Tibial artery (tissue), 4 donors: ENCODE results near the gene SLC24A4.

Experiments used
- DNase-seq, 2 donors: peaks; one replicate each; pipeline ENCODE4 v3.0.0-alpha.2; 2019
- H3K27ac ChIP-seq, 2 donors: fragments of 200-600 bp; sonication (generic) in 1 of 2; 1 replicate in 1 of 2; 2 replicates in 1 of 2; pipeline ENCODE4 v1.5.1; 2018 to 2019; ENCODE audit warnings: mild to moderate bottlenecking in 1 of 2
- H3K27me3 ChIP-seq, 2 donors: fragments of 200-600 bp; sonication (generic) in 1 of 2; one replicate each; pipeline versions ENCODE4 v1.5.1 to v1.6.0; 2016 to 2019
- H3K36me3 ChIP-seq, 3 donors: fragments of 200-600 bp; sonication (generic) in 2 of 3; one replicate each; pipeline ENCODE4 v1.5.1; 2016 to 2019; ENCODE audit warnings: mild to moderate bottlenecking in 2 of 3
- H3K4me1 ChIP-seq, 4 donors: fragments of 200-600 bp; sonication (generic) in 2 of 4; 1 replicate in 3 of 4; 2 replicates in 1 of 4; pipeline ENCODE4 v1.5.1; 2016 to 2019
- H3K4me3 ChIP-seq, 2 donors: fragments of 200-600 bp; sonication (generic) in 1 of 2; 1 replicate in 1 of 2; 2 replicates in 1 of 2; pipeline ENCODE4 v1.5.1; 2018 to 2019; ENCODE audit warnings: mild to moderate bottlenecking in 2 of 2
- H3K9me3 ChIP-seq, 3 donors: fragments of 200-600 bp; sonication (generic) in 1 of 3; one replicate each; pipeline ENCODE4 v1.5.1; 2016 to 2019
- CTCF ChIP-seq, 2 experiments: fragments of 200-600 bp in 1 of 2; fragments of 450-650 bp in 1 of 2; IDR thresholded peaks; one replicate each; pipeline ENCODE4 v1.5.1; 2017 to 2019; ENCODE audit warnings: antibody characterized with exemption in 2 of 2, mild to moderate bottlenecking in 1 of 2, moderate library complexity in 1 of 2
- intact Hi-C: fragments of 100-400 bp; cut with DNase I; formaldehyde crosslinking; loops from one replicate; pipeline ENCODE4 v1.15.0; 2023; ENCODE audit warnings: low total_unique reads

SLC24A4 gene

GRCh38 chr14:92459030-92459949, 136.3 kb downstream of the SLC24A4 start:
- H3K36me3 ChIP-seq: no peaks in the 10 kb centered on the region
- no peak for DNase-seq
- no peak for TF ChIP-seq CTCF (IDR thresholded peaks at IDR 0.05)
- H3K27me3 ChIP-seq: no peaks in the 10 kb centered on the region
- H3K4me1 ChIP-seq: peaks cover 0 to 20% (median 5%) of the 10 kb centered on the region in 4 donors
- no peak overlapping the region for H3K4me3 ChIP-seq
- no peak overlapping the region for H3K27ac ChIP-seq
- H3K9me3 ChIP-seq: no peaks in the 10 kb centered on the region
- intact Hi-C loops: loop anchor here (10.0 kb wide), 1 partner anchor 334 kb away; the partner anchor contains the start of genes CPSF2 and NDUFB1

- intact Hi-C loops: loop anchor here (10.0 kb wide), 1 partner anchor 335 kb away; the partner anchor contains the start of genes CPSF2 and NDUFB1
- no peak overlapping the region for H3K27ac ChIP-seq
- H3K4me1 ChIP-seq: peaks cover 0 to 20% (median 5%) of the 10 kb centered on the region in 4 donors
- no peak overlapping the region for H3K4me3 ChIP-seq
- no peak for DNase-seq
- H3K9me3 ChIP-seq: no peaks in the 10 kb centered on the region
- no peak for TF ChIP-seq CTCF (IDR thresholded peaks at IDR 0.05)
- no peaks in the 10 kb centered on the region for H3K27me3 ChIP-seq
- H3K36me3 ChIP-seq: no peaks in the 10 kb centered on the region
Observed at GRCh38 chr14:92459950-92460421, 137.0 kb downstream of the SLC24A4 start.

- Histone ChIP-seq H3K36me3 (no peaks in the 10 kb centered on the region), H3K4me3 (no peak overlapping the region), H3K27ac (peak overlapping the region; percentile 14 to 37), H3K4me1 (peaks cover 0 to 20% (median 5%) of the 10 kb centered on the region in 4 donors), H3K27me3 (no peaks in the 10 kb centered on the region), H3K9me3 (no peaks in the 10 kb centered on the region)
- no peak for DNase-seq
- no peak for TF ChIP-seq CTCF (IDR thresholded peaks at IDR 0.05)
- intact Hi-C loops: no loop called here
Observed at GRCh38 chr14:92460541-92460915, 137.6 kb downstream of the SLC24A4 start.

- H3K4me3 ChIP-seq: peak overlapping the region in 1 of 2 donors; percentile 16
- H3K4me1 ChIP-seq: peaks cover 0 to 20% (median 5%) of the 10 kb centered on the region in 4 donors
- intact Hi-C loops: no loop called here
- no peaks in the 10 kb centered on the region for H3K9me3 ChIP-seq
- H3K27me3 ChIP-seq: no peaks in the 10 kb centered on the region
- DNase-seq: peak in 1 of 2 donors; percentile 47
- peak in 1 of 2 experiments; percentile 7 for TF ChIP-seq CTCF (IDR thresholded peaks at IDR 0.05)
- H3K27ac ChIP-seq: peak overlapping the region; percentile 14 to 37
- H3K36me3 ChIP-seq: no peaks in the 10 kb centered on the region
Observed at GRCh38 chr14:92460916-92461579, 138.1 kb downstream of the SLC24A4 start.

GRCh38 chr14:92461891-92462290, 138.9 kb downstream of the SLC24A4 start:
- DNase-seq: no peak
- Histone ChIP-seq H3K4me1 (peaks cover 0 to 15% (median 4%) of the 10 kb centered on the region in 4 donors), H3K36me3 (no peaks in the 10 kb centered on the region), H3K27me3 (no peaks in the 10 kb centered on the region), H3K27ac (no peak overlapping the region), H3K4me3 (no peak overlapping the region), H3K9me3 (peaks cover 0 to 4% (median 2%) of the 10 kb centered on the region in 3 donors)
- intact Hi-C loops: no loop called here
- no peak for TF ChIP-seq CTCF (IDR thresholded peaks at IDR 0.05)
